T-cell (primary cell): ENCODE results near the gene VDAC1. TPM values are rescaled to one million over a fixed set of nuclear protein-coding genes. Genes with fewer than 3 reads are reported as not detected.
"Not testable (repeated sequence)": the region's sequence is repeated elsewhere in the genome, so short reads cannot be mapped to it uniquely, and the experiment has no call there.

Experiments
- ATAC-seq, 4 experiments: fragments of 200-7000 bp in 3 of 4; fragments of 150-1000 bp in 1 of 4; cut with Tn5 transposase; replicated peaks in 1 of 4; 1 replicate in 3 of 4; 2 replicates in 1 of 4; pipeline ENCODE4 v1.10.0; 2021; ENCODE audit warnings: moderate library complexity in 3 of 4, mild to moderate bottlenecking in 2 of 4, moderate number of reproducible peaks in 1 of 4
- CTCF ChIA-PET, 2 donors: fragments of 300-600 bp; sonication (Branson Sonifier 250); formaldehyde crosslinking; loops; one replicate each; lab custom pipeline; 2022; ENCODE audit warnings: antibody characterized with exemption in 2 of 2; lab: Charles Lee
- POLR2A ChIA-PET, 2 donors: fragments of 300-600 bp; sonication (Branson Sonifier 250); formaldehyde crosslinking; loops; one replicate each; lab custom pipeline; 2022; ENCODE audit warnings: antibody characterized with exemption in 2 of 2; lab: Charles Lee
- DNase-seq, 35 experiments: peaks; one replicate each; pipeline versions ENCODE4 v3.0.0 to v3.0.0-alpha.2; 2013 to 2023
- H3K27ac ChIP-seq: one replicate; pipeline ENCODE4 v1.5.1; 2013; ENCODE audit warnings: low read length
- H3K27me3 ChIP-seq, 2 experiments: replicated peaks in 1 of 2; 1 replicate in 1 of 2; 2 replicates in 1 of 2; pipeline versions ENCODE4 v1.6.1 to v1.7.0; 2013; ENCODE audit warnings: low read length in 1 of 2, mixed read lengths in 1 of 2; ENCODE audit not compliant: control insufficient read depth in 2 of 2, insufficient read depth in 2 of 2; ENCODE audit errors: extremely low read depth in 1 of 2
- H3K36me3 ChIP-seq, 2 donors: 1 replicate in 1 of 2; 2 replicates in 1 of 2; pipeline versions ENCODE4 v1.6.1 to v1.7.0; 2013; ENCODE audit warnings: low read length in 1 of 2; ENCODE audit not compliant: control insufficient read depth in 2 of 2, insufficient read depth in 1 of 2; ENCODE audit errors: extremely low read depth in 1 of 2
- H3K4me1 ChIP-seq, 2 experiments: 1 replicate in 1 of 2; 2 replicates in 1 of 2; pipeline versions ENCODE4 v1.6.1 to v1.7.0; 2013; ENCODE audit warnings: low read length in 2 of 2, mixed read lengths in 1 of 2; ENCODE audit not compliant: insufficient read depth in 2 of 2, control insufficient read depth in 1 of 2; ENCODE audit errors: extremely low read depth in 1 of 2
- H3K4me3 ChIP-seq, 2 donors: 1 replicate in 1 of 2; 2 replicates in 1 of 2; pipeline versions ENCODE4 v1.5.1 to v1.7.0; 2013; ENCODE audit warnings: mild to moderate bottlenecking in 2 of 2, low read length in 1 of 2, moderate library complexity in 1 of 2; ENCODE audit not compliant: control insufficient read depth in 1 of 2; ENCODE audit errors: extremely low read depth in 1 of 2
- H3K9me3 ChIP-seq: 2 replicates; pipeline ENCODE4 v1.7.0; 2013
- H3K27ac Mint-ChIP-seq, 2 donors: one replicate each; pipeline ENCODE4 v1.8.0; 2020 to 2021; ENCODE audit warnings: mild to moderate bottlenecking in 2 of 2, mixed read lengths in 2 of 2
- H3K27me3 Mint-ChIP-seq, 2 donors: one replicate each; pipeline ENCODE4 v1.8.0; 2021 to 2022; ENCODE audit warnings: mixed read lengths in 2 of 2
- H3K36me3 Mint-ChIP-seq: one replicate; pipeline ENCODE4 v1.8.0; 2021; ENCODE audit warnings: mixed read lengths
- H3K4me1 Mint-ChIP-seq, 3 donors: one replicate each; pipeline ENCODE4 v1.8.0; 2020 to 2022; ENCODE audit warnings: mixed read lengths in 3 of 3, mild to moderate bottlenecking in 1 of 3
- H3K4me3 Mint-ChIP-seq, 3 donors: one replicate each; pipeline ENCODE4 v1.8.0; 2020 to 2022; ENCODE audit warnings: mild to moderate bottlenecking in 3 of 3, mixed read lengths in 3 of 3, moderate library complexity in 3 of 3
- H3K9me3 Mint-ChIP-seq, 3 donors: one replicate each; pipeline ENCODE4 v1.8.0; 2020 to 2022; ENCODE audit warnings: mixed read lengths in 3 of 3
- WGBS: methylation state at CpG from one replicate; pipeline ENCODE4 v1.1.5; 2013; ENCODE audit warnings: missing lambda C conversion rate; ENCODE audit not compliant: insufficient coverage; 5-methylcytosine and 5-hydroxymethylcytosine counted together
- total RNA-seq, 35 experiments: library from RNA in 6 of 35; stranded (reverse) in 6 of 35; fragments of 120-200 nt in 1 of 35; gene quantifications; one replicate each; pipeline versions ENCODE4 v1.2.1 to v1.2.4 and lab custom pipeline; 2013 to 2026

VDAC1 gene
- total RNA-seq, 5 donors from 2014 or later (not counting 1 experiment from before 2014, with no cell fraction given) = 45.8 to 58.7 (median 54.6) TPM

GRCh38 chr5:134037160-134037559, 32.4 kb upstream of the VDAC1 start:
- DNase-seq = no peak
- H3K36me3 Mint-ChIP-seq = no peaks in the 10 kb centered on the region
- no peak overlapping the region for H3K27ac Mint-ChIP-seq
- no peaks in the 10 kb centered on the region for H3K27me3 ChIP-seq
- H3K36me3 ChIP-seq = no peaks in the 10 kb centered on the region
- no peak for ATAC-seq
- no peak overlapping the region for H3K4me3 ChIP-seq
- peaks cover 19 to 28% of the 10 kb centered on the region in 2 experiments for H3K4me1 ChIP-seq
- H3K4me3 Mint-ChIP-seq = no peak overlapping the region
- no peak overlapping the region for H3K27ac ChIP-seq
- H3K9me3 Mint-ChIP-seq = no peaks in the 10 kb centered on the region
- no peaks in the 10 kb centered on the region for H3K9me3 ChIP-seq
- no peaks in the 10 kb centered on the region for H3K27me3 Mint-ChIP-seq
- ChIA-PET CTCF (interaction anchor here (0.6 to 1.1 kb wide), 4 partner anchors 11 to 157 kb away, joined by 3 read pairs; no protein-coding TSS in a partner anchor), POLR2A (no interaction called here)
- 89% methylated on average over 1 of the region's 2 CpGs for WGBS
- H3K4me1 Mint-ChIP-seq = peaks cover 32 to 40% (median 39%) of the 10 kb centered on the region in 3 donors

GRCh38 chr5:134034326-134034725, 29.6 kb upstream of the VDAC1 start:
- no peaks in the 10 kb centered on the region for H3K36me3 Mint-ChIP-seq
- POLR2A ChIA-PET = interaction anchor here in 1 of 2 donors (1.0 kb wide), 1 partner anchor 126 kb away, joined by 3 read pairs; no protein-coding TSS in a partner anchor

GRCh38 chr5:134030303-134030964, 25.7 kb upstream of the VDAC1 start:
- not testable (repeated sequence) for H3K4me3 ChIP-seq, H3K4me1 Mint-ChIP-seq, H3K4me3 Mint-ChIP-seq, H3K27me3 Mint-ChIP-seq, H3K36me3 ChIP-seq, H3K4me1 ChIP-seq, H3K36me3 Mint-ChIP-seq, ATAC-seq, H3K9me3 Mint-ChIP-seq, H3K27ac ChIP-seq, DNase-seq, H3K9me3 ChIP-seq, H3K27ac Mint-ChIP-seq, H3K27me3 ChIP-seq
- ChIA-PET CTCF (interaction anchor here (0.6 to 1.2 kb wide), 6 partner anchors 9 to 257 kb away, joined by 3 to 6 read pairs (median 4); no protein-coding TSS in a partner anchor), POLR2A (interaction anchor here (0.6 kb wide), 2 partner anchors 38 to 95 kb away, joined by 3 read pairs; no protein-coding TSS in a partner anchor)
- 70% methylated on average over 1 of the region's 4 CpGs for WGBS

More at GRCh38 chr5:134034326-134034725, 29.6 kb upstream of the VDAC1 start:
- WGBS = 96% methylated on average over 17 of the region's 18 CpGs
- H3K36me3 ChIP-seq = no peaks in the 10 kb centered on the region
- H3K27me3 ChIP-seq = no peaks in the 10 kb centered on the region
- Mint-ChIP-seq H3K27me3 (no peaks in the 10 kb centered on the region), H3K4me3 (no peak overlapping the region), H3K4me1 (peaks cover 11 to 14% (median 13%) of the 10 kb centered on the region in 3 donors), H3K9me3 (no peaks in the 10 kb centered on the region), H3K27ac (no peak overlapping the region)
- H3K4me1 ChIP-seq = peaks cover 0 to 4% of the 10 kb centered on the region in 2 experiments
- CTCF ChIA-PET = interaction anchor here in 1 of 2 donors (0.6 kb wide), 2 partner anchors 106 to 517 kb away, joined by 3 read pairs; no protein-coding TSS in a partner anchor
- H3K27ac ChIP-seq = no peak overlapping the region
- H3K9me3 ChIP-seq = no peaks in the 10 kb centered on the region
- no peak for ATAC-seq
- no peak overlapping the region for H3K4me3 ChIP-seq
- no peak for DNase-seq

GRCh38 chr5:134029156-134029555, 24.4 kb upstream of the VDAC1 start:
- Mint-ChIP-seq H3K4me1 (peaks cover 0 to 6% (median 3%) of the 10 kb centered on the region in 3 donors), H3K4me3 (no peak overlapping the region), H3K27ac (no peak overlapping the region), H3K9me3 (no peaks in the 10 kb centered on the region), H3K27me3 (peaks cover 0 to 5% of the 10 kb centered on the region in 2 donors), H3K36me3 (no peaks in the 10 kb centered on the region)
- DNase-seq = no peak
- 89% methylated on average over 1 of the region's 2 CpGs for WGBS
- no peak for ATAC-seq
- no peak overlapping the region for H3K4me3 ChIP-seq
- POLR2A ChIA-PET = no interaction called here
- no peaks in the 10 kb centered on the region for H3K9me3 ChIP-seq
- H3K27me3 ChIP-seq = peaks cover 0 to 11% of the 10 kb centered on the region in 2 experiments
- CTCF ChIA-PET = interaction anchor here in 1 of 2 donors (1.2 kb wide), 1 partner anchor 259 kb away, joined by 3 read pairs; no protein-coding TSS in a partner anchor
- no peak overlapping the region for H3K27ac ChIP-seq
- H3K36me3 ChIP-seq = no peaks in the 10 kb centered on the region
- no peaks in the 10 kb centered on the region for H3K4me1 ChIP-seq

GRCh38 chr5:134028496-134028895, 23.7 kb upstream of the VDAC1 start:
- no CpG with 5 or more reads among the region's 3 CpGs for WGBS

GRCh38 chr5:134027288-134027615, 22.5 kb upstream of the VDAC1 start:
- Mint-ChIP-seq H3K4me1 (peaks cover 0 to 6% (median 3%) of the 10 kb centered on the region in 3 donors), H3K4me3 (no peak overlapping the region), H3K27me3 (peaks cover 0 to 5% of the 10 kb centered on the region in 2 donors), H3K36me3 (no peaks in the 10 kb centered on the region), H3K27ac (no peak overlapping the region), H3K9me3 (no peaks in the 10 kb centered on the region)
- no peak overlapping the region for H3K27ac ChIP-seq
- H3K4me1 ChIP-seq = no peaks in the 10 kb centered on the region
- WGBS = 67% methylated on average over 2 of the region's 5 CpGs
- DNase-seq (no peak), ATAC-seq (no peak)
- H3K27me3 ChIP-seq = peaks cover 0 to 11% of the 10 kb centered on the region in 2 experiments
- ChIA-PET POLR2A (no interaction called here), CTCF (interaction anchor here (0.6 to 0.9 kb wide), 3 partner anchors 9 to 263 kb away, joined by 3 to 7 read pairs (median 4); no protein-coding TSS in a partner anchor)
- no peaks in the 10 kb centered on the region for H3K36me3 ChIP-seq
- H3K4me3 ChIP-seq = no peak overlapping the region
- no peaks in the 10 kb centered on the region for H3K9me3 ChIP-seq

More at GRCh38 chr5:134028496-134028895, 23.7 kb upstream of the VDAC1 start:
- POLR2A ChIA-PET = no interaction called here
- CTCF ChIA-PET = interaction anchor here in 1 of 2 donors (0.6 kb wide), 1 partner anchor 30 kb away, joined by 4 read pairs; no protein-coding TSS in a partner anchor
- peaks cover 0 to 11% of the 10 kb centered on the region in 2 experiments for H3K27me3 ChIP-seq
- DNase-seq (no peak), ATAC-seq (no peak)
- no peaks in the 10 kb centered on the region for H3K9me3 Mint-ChIP-seq
- H3K36me3 ChIP-seq = no peaks in the 10 kb centered on the region
- no peak overlapping the region for H3K4me3 ChIP-seq
- H3K27ac ChIP-seq = no peak overlapping the region
- no peak overlapping the region for H3K4me3 Mint-ChIP-seq
- H3K27me3 Mint-ChIP-seq = peaks cover 0 to 5% of the 10 kb centered on the region in 2 donors
- no peaks in the 10 kb centered on the region for H3K36me3 Mint-ChIP-seq
- H3K9me3 ChIP-seq = no peaks in the 10 kb centered on the region
- H3K4me1 Mint-ChIP-seq = peaks cover 0 to 6% (median 3%) of the 10 kb centered on the region in 3 donors
- H3K4me1 ChIP-seq = no peaks in the 10 kb centered on the region
- no peak overlapping the region for H3K27ac Mint-ChIP-seq
